Sigmoid colon (tissue), 7 donors: ENCODE results near the gene MFSD6. TPM values are rescaled to one million over a fixed set of nuclear protein-coding genes. Genes with fewer than 3 reads are reported as not detected.

Experiments
- DNase-seq: peaks from one replicate; pipeline ENCODE4 v3.0.0-alpha.2; 2019
- H3K27ac ChIP-seq, 4 donors: fragments of 200-600 bp; sonication (generic); one replicate each; pipeline ENCODE4 v1.5.1; 2016 to 2019; ENCODE audit warnings: mild to moderate bottlenecking in 1 of 4
- H3K27me3 ChIP-seq, 3 donors: fragments of 200-600 bp; sonication (generic); one replicate each; pipeline ENCODE4 v1.5.1; 2019; ENCODE audit warnings: mild to moderate bottlenecking in 1 of 3
- H3K36me3 ChIP-seq, 4 donors: fragments of 200-600 bp; sonication (generic); one replicate each; pipeline ENCODE4 v1.5.1; 2016 to 2019
- H3K4me1 ChIP-seq, 4 donors: fragments of 200-600 bp; sonication (generic); one replicate each; pipeline ENCODE4 v1.5.1; 2017 to 2019
- H3K4me3 ChIP-seq, 4 donors: fragments of 200-600 bp; sonication (generic); one replicate each; pipeline ENCODE4 v1.5.1; 2017 to 2019; ENCODE audit warnings: mild to moderate bottlenecking in 2 of 4, moderate library complexity in 1 of 4
- H3K9me3 ChIP-seq, 4 donors: fragments of 200-600 bp in 3 of 4; sonication (generic) in 3 of 4; one replicate each; pipeline versions ENCODE4 v1.5.1 to v1.6.1; 2013 to 2019
- CTCF ChIP-seq, 4 experiments: fragments of 450-650 bp in 3 of 4; fragments of 200-600 bp in 1 of 4; IDR thresholded peaks; one replicate each; pipeline ENCODE4 v1.5.1; 2016 to 2019; ENCODE audit warnings: antibody characterized with exemption in 4 of 4, mild to moderate bottlenecking in 3 of 4, moderate library complexity in 2 of 4
- EP300 ChIP-seq, 4 donors: sonication (generic); formaldehyde crosslinking; IDR thresholded peaks; one replicate each; pipeline ENCODE4 v1.6.1; 2017; ENCODE audit warnings: antibody characterized with exemption in 4 of 4
- POLR2A ChIP-seq, 2 donors: fragments of 450-650 bp; IDR thresholded peaks; one replicate each; pipeline ENCODE4 v1.6.1; 2016; ENCODE audit warnings: antibody characterized with exemption in 2 of 2, mild to moderate bottlenecking in 2 of 2, moderate library complexity in 2 of 2
- POLR2AphosphoS5 ChIP-seq, 4 donors: sonication (generic); formaldehyde crosslinking; IDR thresholded peaks; one replicate each; pipeline ENCODE4 v1.6.1; 2017; ENCODE audit warnings: antibody characterized with exemption in 4 of 4
- WGBS, 2 donors: extraction: QIAGEN DNeasy Blood & Tissue Kit; methylation state at CpG; one replicate each; pipeline ENCODE4 v1.1.7; 2013; 5-methylcytosine and 5-hydroxymethylcytosine counted together
- intact Hi-C: fragments of 100-400 bp; cut with DNase I; formaldehyde crosslinking; loops from one replicate; pipeline ENCODE4 v1.15.1; 2023
- polyA plus RNA-seq, 3 donors: library from polyadenylated mRNA; stranded (reverse); fragments of 200-250 nt; gene quantifications; one replicate each; pipeline ENCODE4 v1.2.3, GENCODE V29; 2013
- total RNA-seq, 4 donors: library from RNA; depleted of rRNA; stranded (reverse); fragments of >200 nt; gene quantifications; one replicate each; pipeline ENCODE4 v1.1.0, GENCODE V29; 2016
- donor health status: healthy with polysubstance abuse.
- donor health status: Bipolar disorder and iron deficiency.
- donor health status: healthy.

The MFSD6 gene
- total and polyA plus RNA-seq, 7 donors, result 8.4 to 87.5 (median 46.7) TPM

DNA sequence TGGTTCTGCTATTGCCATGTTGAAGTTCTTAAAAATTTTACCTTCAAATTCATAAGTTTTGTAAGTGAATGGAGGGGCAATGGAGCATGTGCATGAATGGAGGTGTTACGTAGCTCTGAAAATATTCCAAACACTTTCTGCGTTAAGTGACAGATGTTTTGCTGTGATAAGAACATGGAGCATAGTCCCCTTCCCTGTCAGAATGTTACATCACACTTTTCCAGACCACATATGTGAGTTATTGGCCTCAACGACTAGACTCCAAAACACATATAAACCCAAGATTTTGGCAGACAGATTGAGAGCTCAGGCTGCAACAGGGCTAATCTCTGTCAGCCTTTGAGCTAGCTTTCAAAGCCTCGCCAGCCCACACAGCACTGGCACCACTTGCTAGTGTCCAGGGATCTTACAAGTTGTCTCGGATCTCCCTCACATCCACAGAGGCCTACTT is 27.2 kb upstream of the MFSD6 start:
- Histone ChIP-seq H3K4me3 (no peak overlapping the region), H3K4me1 (no peaks in the 10 kb centered on the region), H3K27ac (no peak overlapping the region), H3K9me3 (no peaks in the 10 kb centered on the region), H3K36me3 (no peaks in the 10 kb centered on the region), H3K27me3 (no peaks in the 10 kb centered on the region)
- DNase-seq, result no peak
- no peak for TF ChIP-seq CTCF (IDR thresholded peaks at IDR 0.05)
- no peak for TF ChIP-seq EP300 (IDR thresholded peaks at IDR 0.05)
- TF ChIP-seq POLR2AphosphoS5 (IDR thresholded peaks at IDR 0.05), result no peak
- no peak for TF ChIP-seq POLR2A (IDR thresholded peaks at IDR 0.05)
- intact Hi-C loops, result no loop called here
- 74 to 81% methylated on average over 5 of the region's 5 CpGs for WGBS, 2 donors

DNA sequence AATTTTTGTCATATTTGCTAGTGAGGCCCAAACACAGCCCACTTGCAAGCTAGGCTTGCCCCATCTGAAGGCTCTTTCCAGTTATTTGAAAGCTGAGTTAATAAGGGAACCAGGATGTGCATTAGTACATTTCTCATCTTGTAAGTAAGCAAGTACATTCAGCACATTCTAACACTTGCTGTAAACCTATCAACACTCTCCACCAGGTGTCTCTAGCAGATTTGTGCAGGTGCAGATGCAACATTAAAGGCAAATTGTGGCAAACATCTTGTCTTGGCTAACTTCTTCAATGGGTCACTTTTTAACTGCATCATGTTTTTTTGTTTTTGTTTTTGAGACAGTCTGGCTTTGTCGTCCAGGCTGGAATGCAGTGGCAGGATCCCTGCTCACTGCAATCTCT is 25.3 kb upstream of the MFSD6 start:
- H3K9me3 ChIP-seq, result no peaks in the 10 kb centered on the region
- peak; percentile 42 to 51 (median 44) for TF ChIP-seq CTCF (IDR thresholded peaks at IDR 0.05)
- TF ChIP-seq POLR2A (IDR thresholded peaks at IDR 0.05), result no peak
- 19 to 69% methylated on average over 1 of the region's 1 CpG for WGBS, 2 donors
- H3K4me1 ChIP-seq, result no peaks in the 10 kb centered on the region
- no peaks in the 10 kb centered on the region for H3K36me3 ChIP-seq
- intact Hi-C loops, result loop anchor here (2.0 kb wide), 1 partner anchor 130 kb away; no protein-coding TSS in a partner anchor
- H3K27ac ChIP-seq, result no peak overlapping the region
- no peak for DNase-seq
- no peaks in the 10 kb centered on the region for H3K27me3 ChIP-seq
- H3K4me3 ChIP-seq, result no peak overlapping the region

DNA sequence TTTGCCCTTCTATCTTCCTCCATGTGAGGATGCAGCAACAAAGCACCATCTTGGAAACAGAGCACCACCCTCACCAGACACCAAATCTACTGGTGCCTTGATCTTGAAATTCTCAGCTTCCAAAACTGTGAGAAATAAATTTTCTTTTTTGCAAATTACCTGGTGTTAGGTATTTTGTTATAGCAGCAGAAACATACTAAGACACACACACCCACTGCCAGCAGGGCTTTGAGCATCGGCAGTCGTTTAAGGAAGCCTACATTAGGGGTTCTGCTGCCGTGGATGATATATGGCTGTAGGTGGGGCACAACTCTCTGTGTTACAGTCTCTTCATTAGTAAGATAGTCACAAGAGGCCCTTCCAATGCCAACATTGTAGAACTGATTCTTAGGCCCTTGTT is 20.7 kb upstream of the MFSD6 start:
- no peak overlapping the region for H3K4me3 ChIP-seq
- H3K9me3 ChIP-seq, result no peaks in the 10 kb centered on the region
- TF ChIP-seq CTCF (IDR thresholded peaks at IDR 0.05), result no peak
- no peak for TF ChIP-seq POLR2A (IDR thresholded peaks at IDR 0.05)
- TF ChIP-seq EP300 (IDR thresholded peaks at IDR 0.05), result no peak
- no peak for TF ChIP-seq POLR2AphosphoS5 (IDR thresholded peaks at IDR 0.05)
- WGBS, 2 donors, result 93 to 94% methylated on average over 3 of the region's 3 CpGs
- H3K36me3 ChIP-seq, result no peaks in the 10 kb centered on the region
- H3K4me1 ChIP-seq, result no peaks in the 10 kb centered on the region
- DNase-seq, result no peak
- H3K27me3 ChIP-seq, result no peaks in the 10 kb centered on the region
- H3K27ac ChIP-seq, result no peak overlapping the region
- intact Hi-C loops, result no loop called here

DNA sequence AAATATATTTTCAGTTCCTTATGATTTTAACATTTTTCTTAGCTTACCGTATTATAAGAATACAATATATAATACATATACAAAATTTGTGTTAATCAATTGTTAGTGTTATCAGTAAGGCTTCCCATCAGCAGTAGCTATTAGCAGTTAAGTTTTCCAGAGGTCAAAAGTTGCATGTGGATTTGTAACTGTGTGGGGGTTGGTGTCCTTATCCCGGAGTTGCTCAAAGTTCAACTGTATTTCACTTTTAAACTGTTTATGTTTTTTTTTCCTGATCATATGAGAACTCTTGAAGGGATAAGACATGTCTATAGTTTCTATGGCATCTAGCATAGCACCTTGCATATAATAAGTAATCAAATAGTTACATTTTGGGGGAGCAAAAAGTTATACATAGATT is 11.9 kb upstream of the MFSD6 start:
- no peaks in the 10 kb centered on the region for H3K9me3 ChIP-seq
- no peaks in the 10 kb centered on the region for H3K36me3 ChIP-seq
- TF ChIP-seq CTCF (IDR thresholded peaks at IDR 0.05), result no peak
- no peak for TF ChIP-seq POLR2A (IDR thresholded peaks at IDR 0.05)
- no peak for TF ChIP-seq POLR2AphosphoS5 (IDR thresholded peaks at IDR 0.05)
- TF ChIP-seq EP300 (IDR thresholded peaks at IDR 0.05), result no peak
- no peak overlapping the region for H3K4me3 ChIP-seq
- no peak overlapping the region for H3K27ac ChIP-seq
- WGBS, 2 donors, result 58 to 78% methylated on average over 2 of the region's 2 CpGs
- no peak for DNase-seq
- no peaks in the 10 kb centered on the region for H3K27me3 ChIP-seq
- intact Hi-C loops, result no loop called here
- no peaks in the 10 kb centered on the region for H3K4me1 ChIP-seq

GRCh38 chr2:190402986-190403603 is 5.1 kb upstream of the MFSD6 start:
- Histone ChIP-seq H3K4me1 (peaks cover 0 to 8% (median 4%) of the 10 kb centered on the region in 4 donors), H3K27ac (no peak overlapping the region), H3K36me3 (no peaks in the 10 kb centered on the region), H3K4me3 (no peak overlapping the region), H3K27me3 (no peaks in the 10 kb centered on the region), H3K9me3 (no peaks in the 10 kb centered on the region)
- 48 to 67% methylated on average over 5 of the region's 5 CpGs for WGBS, 2 donors
- no peak for DNase-seq
- TF ChIP-seq POLR2A (IDR thresholded peaks at IDR 0.05) (no peak), POLR2AphosphoS5 (IDR thresholded peaks at IDR 0.05) (no peak), CTCF (IDR thresholded peaks at IDR 0.05) (no peak), EP300 (IDR thresholded peaks at IDR 0.05) (no peak)
- intact Hi-C loops, result no loop called here
